HepG2 (cell line): Measurements from ENCODE around the gene PTGDS. TPM values are rescaled to one million over a fixed set of nuclear protein-coding genes. Genes with fewer than 3 reads are reported as not detected.

Source experiments
- ATAC-seq: fragments of 200-7000 bp; cut with Tn5 transposase; 3 replicates; pipeline ENCODE4 v1.9.1; 2020; ENCODE audit warnings: mild to moderate bottlenecking, moderate library complexity
- BruUV-seq: library from RNA; stranded (reverse); fragments of 400-500 nt; replicated peaks from 2 replicates; lab custom pipeline; 2021; lab: Mats Ljungman, UMichigan
- CTCF ChIA-PET: fragments of 300-600 bp; formaldehyde crosslinking; extraction: SDS; loops from one replicate; lab custom pipeline; 2021; ENCODE audit warnings: low total read pairs, inconsistent platforms, low intra/inter-chr PET ratio; lab: Yijun Ruan, JAX
- POLR2A ChIA-PET: fragments of 350-600 bp; sonication (Branson Sonifier 250); formaldehyde crosslinking; loops from one replicate; lab custom pipeline; 2020; ENCODE audit warnings: antibody characterized with exemption, inconsistent platforms; lab: Yijun Ruan, JAX
- DNase-seq: peaks from one replicate; pipeline ENCODE4 v3.0.0-alpha.2; 2015; ENCODE audit warnings: low spot score
- FAIRE-seq: peaks from 3 replicates; lab custom pipeline; 2011; peaks lifted over from hg19 to GRCh38; lab: Jason Lieb, UNC
- H2AFZ ChIP-seq: one replicate; pipeline ENCODE4 v1.6.1; 2011; ENCODE audit warnings: low read length, inconsistent platforms
- H3K27ac ChIP-seq: fragments of 300-600 bp; 3 replicates; pipeline ENCODE4 v1.8.0; 2011; ENCODE audit warnings: mixed run types, mild to moderate bottlenecking, mixed read lengths, low read length, inconsistent platforms; ENCODE audit not compliant: insufficient read depth; ENCODE audit errors: extremely low read length
- H3K27me3 ChIP-seq, 2 experiments: fragments of 200-600 bp in 1 of 2; 2 replicates in 1 of 2; 3 replicates in 1 of 2; pipeline versions ENCODE4 v1.6.0 to v1.8.0; 2011; ENCODE audit warnings: low read length in 2 of 2, mild to moderate bottlenecking in 2 of 2, moderate library complexity in 2 of 2, inconsistent platforms in 1 of 2; ENCODE audit not compliant: insufficient read depth in 2 of 2, control insufficient read depth in 1 of 2
- H3K36me3 ChIP-seq, 2 experiments: fragments of 200-600 bp in 1 of 2; replicated peaks in 1 of 2; 2 replicates in 1 of 2; 3 replicates in 1 of 2; pipeline versions ENCODE4 v1.5.1 to v1.8.0; 2011; ENCODE audit warnings: low read length in 2 of 2, inconsistent platforms in 1 of 2; ENCODE audit not compliant: insufficient read depth in 2 of 2, control insufficient read depth in 1 of 2
- H3K4me1 ChIP-seq: 2 replicates; pipeline ENCODE4 v1.5.1; 2012; ENCODE audit warnings: low read length, inconsistent platforms; ENCODE audit not compliant: insufficient read depth
- H3K4me2 ChIP-seq: 2 replicates; pipeline ENCODE4 v1.6.0; 2011; ENCODE audit warnings: low read depth, low read length, inconsistent platforms
- H3K4me3 ChIP-seq, 3 experiments: fragments of 200-600 bp in 1 of 3; sonication (generic), shearing (Covaris generic) in 1 of 3; replicated peaks in 1 of 3; 2 replicates each; pipeline ENCODE4 v1.5.1; 2011 to 2016; ENCODE audit warnings: low read length in 3 of 3, inconsistent platforms in 2 of 3, low read depth in 2 of 3, mild to moderate bottlenecking in 2 of 3, control low read depth in 1 of 3, mixed read lengths in 1 of 3; ENCODE audit not compliant: insufficient read depth in 1 of 3
- H3K79me2 ChIP-seq: one replicate; pipeline ENCODE4 v1.6.1; 2011; ENCODE audit warnings: low read length, inconsistent platforms; ENCODE audit not compliant: insufficient read depth
- H3K9ac ChIP-seq: 2 replicates; pipeline ENCODE4 v1.6.0; 2011; ENCODE audit warnings: mild to moderate bottlenecking, low read depth, low read length, inconsistent platforms; ENCODE audit not compliant: insufficient read depth
- H3K9me3 ChIP-seq: 2 replicates; pipeline ENCODE4 v1.5.1; 2012; ENCODE audit warnings: mild to moderate bottlenecking, low read length
- H4K20me1 ChIP-seq: 2 replicates; pipeline ENCODE4 v1.6.0; 2011; ENCODE audit warnings: inconsistent platforms, mild to moderate bottlenecking, low read length, moderate library complexity; ENCODE audit not compliant: insufficient read depth
- AGO2 ChIP-seq: fragments of 200-400 bp; formaldehyde crosslinking; optimal IDR thresholded peaks from 2 replicates; pipeline ENCODE3; 2017; ENCODE audit warnings: mild to moderate bottlenecking, low read depth, low read length, moderate library complexity
- BORCS8-MEF2B ChIP-seq: sonication (generic); formaldehyde crosslinking; IDR thresholded peaks from 2 replicates; pipeline ENCODE4 v1.8.0; 2022; ENCODE audit warnings: mild to moderate bottlenecking, missing genetic modification reagents
- CREM ChIP-seq, 2 experiments: sonication (generic) in 1 of 2; formaldehyde crosslinking in 1 of 2; IDR thresholded peaks; 2 replicates each; pipeline versions ENCODE4 v1.4.0 to v1.6.1; 2016 to 2020; ENCODE audit warnings: antibody characterized with exemption in 1 of 2, mild to moderate bottlenecking in 1 of 2, missing genetic modification reagents in 1 of 2
- DZIP1 ChIP-seq: sonication (generic); formaldehyde crosslinking; IDR thresholded peaks from 2 replicates; pipeline ENCODE4 v1.5.0; 2020; ENCODE audit warnings: mild to moderate bottlenecking, missing genetic modification reagents
- ETS1 ChIP-seq: sonication (generic); formaldehyde crosslinking; IDR thresholded peaks from 2 replicates; pipeline ENCODE4 v1.4.0; 2020; ENCODE audit warnings: missing genetic modification reagents
- GFI1 ChIP-seq: sonication (generic); formaldehyde crosslinking; IDR thresholded peaks from 2 replicates; pipeline ENCODE4 v1.5.0; 2020; ENCODE audit warnings: missing genetic modification reagents, mild to moderate bottlenecking, borderline replicate concordance
- HMGA1 ChIP-seq: sonication (generic); formaldehyde crosslinking; conservative IDR thresholded peaks from 2 replicates; pipeline ENCODE4 v1.4.0; 2020; ENCODE audit warnings: missing genetic modification reagents
- HNRNPH1 ChIP-seq: fragments of 200-400 bp; formaldehyde crosslinking; optimal IDR thresholded peaks from 2 replicates; pipeline ENCODE3; 2017; ENCODE audit warnings: mild to moderate bottlenecking, low read depth, low read length
- HOXA3 ChIP-seq: sonication (generic); formaldehyde crosslinking; IDR thresholded peaks from 2 replicates; pipeline ENCODE4 v1.5.0; 2020; ENCODE audit warnings: missing genetic modification reagents
- NFE2L2 ChIP-seq: fragments of 150-350 bp; IDR thresholded peaks from 2 replicates; pipeline ENCODE4 v1.6.1; 2014; ENCODE audit warnings: low read length
- RBFOX2 ChIP-seq: fragments of 200-400 bp; formaldehyde crosslinking; IDR thresholded peaks from 2 replicates; pipeline ENCODE4 v1.6.1; 2017; ENCODE audit warnings: low read depth, mild to moderate bottlenecking, low read length
- ZBTB14 ChIP-seq: sonication (generic); formaldehyde crosslinking; IDR thresholded peaks from 2 replicates; pipeline ENCODE4 v1.4.0; 2020; ENCODE audit warnings: missing genetic modification reagents
- ZBTB34 ChIP-seq: sonication (generic); formaldehyde crosslinking; IDR thresholded peaks from 2 replicates; pipeline ENCODE4 v1.8.0; 2022; ENCODE audit warnings: mild to moderate bottlenecking, missing genetic modification reagents
- ZFP91 ChIP-seq: sonication (generic); formaldehyde crosslinking; IDR thresholded peaks from 2 replicates; pipeline ENCODE4 v1.9.0; 2022; ENCODE audit warnings: missing genetic modification reagents, mild to moderate bottlenecking, borderline replicate concordance
- WGBS: methylation state at CpG from one replicate; pipeline ENCODE4 v1.1.6; 2017; ENCODE audit warnings: low lambda C conversion rate; 5-methylcytosine and 5-hydroxymethylcytosine counted together
- in situ Hi-C: cut with HindIII; loops from 2 replicates; pipeline ENCODE4 v1.10.0; 2017; ENCODE audit warnings: low pct_unique_long_range_greater_than_20kb; ENCODE audit not compliant: extremely low pct_ligation_motif_present
- intact Hi-C: fragments of 100-400 bp; cut with micrococcal nuclease; formaldehyde crosslinking; loops from one replicate; pipeline ENCODE4 v1.10.0; 2022; ENCODE audit not compliant: unreplicated experiment
- polyA plus RNA-seq, 8 experiments: library from polyadenylated mRNA; depleted of rRNA in 3 of 8; stranded (reverse) in 7 of 8; unstranded in 1 of 8; fragments of >200 nt; fragmentation: Illumina TruSeq in 4 of 8; extraction: Trizol in 4 of 8; gene quantifications; 2 replicates each; pipeline versions ENCODE4 v1.2.1 to v1.2.3, GENCODE V29; 2011 to 2016; ENCODE audit warnings: low read depth in 4 of 8, missing spikeins in 1 of 8, mixed read lengths in 1 of 8; ENCODE audit not compliant: insufficient read depth in 1 of 8
- total RNA-seq, 5 experiments: library from RNA; depleted of rRNA; stranded (reverse); fragments of >200 nt; fragmentation: Illumina TruSeq; extraction: Trizol; gene quantifications; 2 replicates each; pipeline ENCODE4 v1.2.3, GENCODE V29; 2016; ENCODE audit warnings: low read depth in 1 of 5
- TF ChIP-seq, protein P1 (sequence below): sonication (generic); formaldehyde crosslinking; IDR thresholded peaks from 2 replicates; pipeline ENCODE4 v1.8.1; 2023; ENCODE audit warnings: mild to moderate bottlenecking, missing genetic modification reagents, borderline replicate concordance

PTGDS gene
- total and polyA plus RNA-seq, 2 of the 13 experiments (the other 11 are each of a cell fraction or from before 2014, with no cell fraction given), result 0.33 to 0.50 TPM

GRCh38 chr9:136940526-136941230, 36.6 kb upstream of the PTGDS start:
- no peaks in the 10 kb centered on the region for H3K9me3 ChIP-seq
- BruUV-seq, result no TSS peak
- peaks cover 10% of the 10 kb centered on the region for H3K79me2 ChIP-seq
- H3K4me2 ChIP-seq, result no peak overlapping the region
- POLR2A ChIA-PET, result no interaction called here
- CTCF ChIA-PET, result no interaction called here
- H3K36me3 ChIP-seq, result peaks cover 8 to 36% of the 10 kb centered on the region in 2 experiments
- no peak overlapping the region for H3K4me3 ChIP-seq
- FAIRE-seq, result no peak
- WGBS, result 96% methylated on average over 17 of the region's 42 CpGs
- no peaks in the 10 kb centered on the region for H3K27me3 ChIP-seq
- intact Hi-C loops (no loop called here), in situ Hi-C loops (no loop called here)
- DNase-seq, result no peak
- no peaks in the 10 kb centered on the region for H4K20me1 ChIP-seq
- H2AFZ ChIP-seq, result no peak overlapping the region
- no peak overlapping the region for H3K27ac ChIP-seq
- no peak for ATAC-seq
- peaks cover 27% of the 10 kb centered on the region for H3K4me1 ChIP-seq
- no peak overlapping the region for H3K9ac ChIP-seq
- TF ChIP-seq HNRNPH1, result no peak
- no peak for TF ChIP-seq ZBTB14
- no peak for TF ChIP-seq HMGA1 (CRISPR knock-in tag)
- peak; percentile 51 for TF ChIP-seq AGO2
- no peak for TF ChIP-seq BORCS8-MEF2B (CRISPR knock-in tag)
- TF ChIP-seq, protein P1, sequence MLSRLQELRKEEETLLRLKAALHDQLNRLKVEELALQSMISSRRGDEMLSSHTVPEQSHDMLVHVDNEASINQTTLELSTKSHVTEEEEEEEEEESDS (CRISPR knock-in tag), result no peak
- no peak for TF ChIP-seq ZBTB34 (CRISPR knock-in tag)
- TF ChIP-seq ETS1 (CRISPR knock-in tag), result no peak
- no peak for TF ChIP-seq NFE2L2
- TF ChIP-seq GFI1 (CRISPR knock-in tag), result no peak
- TF ChIP-seq DZIP1, result no peak
- TF ChIP-seq HOXA3 (CRISPR knock-in tag), result peak; percentile 8; the same call in 1 of the 2 replicates
- TF ChIP-seq ZFP91 (CRISPR knock-in tag), result 0 out of 2 replicates have a peak, but pooled peaks have one; percentile 16
- peak; percentile 76 for TF ChIP-seq RBFOX2
- TF ChIP-seq CREM (IDR thresholded peaks at IDR 0.05), result no peak
- TF ChIP-seq CREM (CRISPR knock-in tag; IDR thresholded peaks at IDR 0.05), result no peak
